ENCODE data around the gene KRTAP10-3. TPM values are rescaled to one million over a fixed set of nuclear protein-coding genes. Genes with fewer than 3 reads are reported as not detected.
"Not testable (repeated sequence)": the region's sequence is repeated elsewhere in the genome, so short reads cannot be mapped to it uniquely, and the experiment has no call there.

The KRTAP10-3 gene
- total RNA-seq, 1 donor from 2014 or later = not detected

GRCh38 chr21:44601596-44602462 lies 43.2 kb upstream of the KRTAP10-3 start:
- ATAC-seq (ENCODE audit: low read depth) = no peak
- ChIA-PET CTCF (no interaction called here), POLR2A (no interaction called here)
- DNase-seq = no peak
- intact Hi-C loops (cut with micrococcal nuclease) = no loop called here
- H3K27me3 Mint-ChIP-seq = peaks cover 30% of the 10 kb centered on the region
- no peaks in the 10 kb centered on the region for H3K36me3 Mint-ChIP-seq (ENCODE audit: low read depth)
- no peak for TF ChIP-seq CTCF (IDR thresholded peaks at IDR 0.05)
- H3K9me3 Mint-ChIP-seq = peaks cover 15% of the 10 kb centered on the region
- no peak overlapping the region for H3K27ac Mint-ChIP-seq
- no peak overlapping the region for H3K4me3 Mint-ChIP-seq
- no peaks in the 10 kb centered on the region for H3K4me1 Mint-ChIP-seq

DNA sequence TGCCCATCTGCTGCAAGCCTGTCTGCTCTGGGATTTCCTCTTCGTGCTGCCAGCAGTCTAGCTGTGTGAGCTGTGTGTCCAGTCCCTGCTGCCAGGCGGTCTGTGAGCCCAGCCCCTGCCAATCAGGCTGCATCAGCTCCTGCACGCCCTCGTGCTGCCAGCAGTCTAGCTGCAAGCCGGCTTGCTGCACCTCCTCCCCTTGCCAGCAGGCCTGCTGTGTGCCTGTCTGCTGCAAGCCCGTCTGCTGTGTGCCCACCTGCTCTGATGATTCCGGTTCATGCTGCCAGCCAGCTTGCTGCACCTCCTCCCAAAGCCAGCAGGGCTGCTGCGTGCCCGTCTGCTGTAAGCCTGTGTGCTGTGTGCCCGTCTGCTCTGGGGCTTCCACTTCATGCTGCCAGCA lies 42.5 kb upstream of the KRTAP10-3 start:
- ATAC-seq (ENCODE audit: low read depth); DNase-seq; H3K4me1 Mint-ChIP-seq; H3K36me3 Mint-ChIP-seq (ENCODE audit: low read depth); H3K4me3 Mint-ChIP-seq; H3K27ac Mint-ChIP-seq; POLR2A ChIA-PET; CTCF ChIA-PET; intact Hi-C loops (cut with micrococcal nuclease): not testable (repeated sequence)
- peaks cover 26% of the 10 kb centered on the region for H3K27me3 Mint-ChIP-seq
- peaks cover 12% of the 10 kb centered on the region for H3K9me3 Mint-ChIP-seq

DNA sequence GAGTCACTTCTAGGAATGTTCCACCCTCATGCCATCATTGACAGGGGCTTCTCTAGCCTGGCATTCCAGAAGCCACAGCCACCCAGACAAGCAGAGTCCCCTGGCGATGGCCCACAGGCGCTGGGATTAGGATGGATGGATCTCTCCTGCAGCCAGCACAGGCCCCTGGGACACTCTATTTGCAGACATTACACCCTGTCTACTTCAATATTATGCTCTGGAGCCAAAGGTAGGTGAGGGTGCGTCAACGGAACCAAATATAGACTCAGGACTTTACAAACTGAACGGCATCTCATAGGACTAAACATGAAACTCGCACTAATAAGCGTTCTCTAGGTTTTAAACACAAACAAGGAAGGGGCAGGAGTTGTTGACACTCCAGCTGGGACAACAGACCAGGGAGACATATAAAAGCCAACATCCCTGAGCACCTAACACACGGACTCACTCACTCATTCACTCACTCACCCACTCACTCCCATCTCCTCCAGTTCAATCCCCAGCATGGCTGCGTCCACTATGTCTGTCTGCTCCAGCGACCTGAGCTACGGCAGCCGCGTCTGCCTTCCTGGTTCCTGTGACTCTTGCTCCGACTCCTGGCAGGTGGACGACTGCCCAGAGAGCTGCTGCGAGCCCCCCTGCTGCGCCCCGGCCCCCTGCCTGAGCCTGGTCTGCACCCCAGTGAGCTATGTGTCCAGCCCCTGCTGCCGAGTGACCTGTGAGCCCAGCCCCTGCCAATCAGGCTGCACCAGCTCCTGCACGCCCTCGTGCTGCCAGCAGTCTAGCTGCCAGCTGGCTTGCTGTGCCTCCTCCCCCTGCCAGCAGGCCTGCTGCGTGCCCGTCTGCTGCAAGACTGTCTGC lies 41.8 kb upstream of the KRTAP10-3 start, which contains the start of gene KRTAP10-7:
Gene KRTAP10-7, plus strand, starts transcription at position 480 of the 861 bp plus-strand sequence. Its CDS starts 25 bp downstream, at position 505.
- H3K4me1 Mint-ChIP-seq; ATAC-seq (ENCODE audit: low read depth); POLR2A ChIA-PET; H3K4me3 Mint-ChIP-seq; H3K27ac Mint-ChIP-seq; CTCF ChIA-PET; DNase-seq; H3K36me3 Mint-ChIP-seq (ENCODE audit: low read depth); H3K9me3 Mint-ChIP-seq; intact Hi-C loops (cut with micrococcal nuclease): not testable (repeated sequence)
- H3K27me3 Mint-ChIP-seq = peaks cover 26% of the 10 kb centered on the region

- CTCF ChIA-PET = no interaction called here
- intact Hi-C loops (cut with micrococcal nuclease) = no loop called here
- no peaks in the 10 kb centered on the region for H3K4me1 Mint-ChIP-seq
- ATAC-seq (ENCODE audit: low read depth) (no peak), DNase-seq (no peak)
- no peaks in the 10 kb centered on the region for H3K36me3 Mint-ChIP-seq (ENCODE audit: low read depth)
- H3K27me3 Mint-ChIP-seq = peaks cover 23% of the 10 kb centered on the region
- POLR2A ChIA-PET = no interaction called here
- H3K4me3 Mint-ChIP-seq = no peak overlapping the region
- H3K27ac Mint-ChIP-seq = no peak overlapping the region
- H3K9me3 Mint-ChIP-seq = peaks cover 4% of the 10 kb centered on the region
- TF ChIP-seq CTCF (IDR thresholded peaks at IDR 0.05) = no peak
Observed at GRCh38 chr21:44599264-44600029, 40.9 kb upstream of the KRTAP10-3 start.

GRCh38 chr21:44598061-44598460 lies 39.5 kb upstream of the KRTAP10-3 start:
- Mint-ChIP-seq H3K27me3 (peaks cover 19% of the 10 kb centered on the region), H3K4me3 (no peak overlapping the region), H3K27ac (no peak overlapping the region), H3K9me3 (peaks cover 4% of the 10 kb centered on the region), H3K4me1 (no peaks in the 10 kb centered on the region), H3K36me3 (ENCODE audit: low read depth) (no peaks in the 10 kb centered on the region)
- no peak for DNase-seq
- ChIA-PET CTCF (no interaction called here), POLR2A (no interaction called here)
- TF ChIP-seq CTCF (IDR thresholded peaks at IDR 0.05) = no peak
- intact Hi-C loops (cut with micrococcal nuclease) = no loop called here
- ATAC-seq (ENCODE audit: low read depth) = no peak
